ENCODE results near the gene NAAA. TPM values are rescaled to one million over a fixed set of nuclear protein-coding genes. Genes with fewer than 3 reads are reported as not detected.

NAAA gene
- total RNA-seq = 28.9 and 40.4 TPM in 2 replicates

GRCh38 chr4:75940692-75941253, at the start of gene NAAA:
TSS of gene NAAA (minus strand) at chr4:75941013. CDS start at chr4:75940949, 64 bp downstream.

GRCh38 chr4:75902352-75902751, 38.5 kb downstream of the NAAA start, which contains the start of gene PPEF2:
TSS of gene PPEF2 (minus strand) at chr4:75902452. CDS start at chr4:75896325, 6,127 bp downstream.

Other genes with a start within 250 kb of the NAAA start
- 123 and 145 TPM in 2 replicates for gene USO1, start 216.4 kb downstream of the NAAA start, total RNA-seq
- gene PPEF2, start 38.6 kb downstream of the NAAA start, total RNA-seq = under 0.01 TPM in 1 of 2 replicates, not detected in the other
- gene SDAD1, start 49.9 kb upstream of the NAAA start, total RNA-seq = 47.3 and 50.5 TPM in 2 replicates
- under 0.01 TPM in 1 of 2 replicates, not detected in the other for gene CXCL9, start 66.5 kb upstream of the NAAA start, total RNA-seq
- gene CXCL10, start 82.5 kb upstream of the NAAA start, total RNA-seq = 0.43 TPM in 1 of 2 replicates, not detected in the other
- gene CXCL11, start 95.1 kb upstream of the NAAA start, total RNA-seq = 0.14 TPM in 1 of 2 replicates, not detected in the other
- not detected in 2 replicates for gene ART3, start 133.7 kb upstream of the NAAA start, total RNA-seq
- 30.9 and 70.4 TPM in 2 replicates for gene NUP54, start 207.4 kb upstream of the NAAA start, total RNA-seq

All from placental pericyte (primary cell).